AG09309 (cell line): ENCODE measurements around the gene GPR15.

Experiments
- DNase-seq: peaks from one replicate; pipeline ENCODE4 v3.0.0-alpha.2; 2010; ENCODE audit warnings: low read depth
- H3K4me3 ChIP-seq: 2 replicates; pipeline ENCODE4 v1.5.1; 2011; ENCODE audit warnings: mild to moderate bottlenecking, low read depth, low read length, moderate library complexity; ENCODE audit not compliant: control insufficient read depth
- TF ChIP-seq, protein P1 (sequence below): IDR thresholded peaks from 2 replicates; pipeline ENCODE4 v1.5.1; 2011; ENCODE audit warnings: mild to moderate bottlenecking, low read depth, low read length, inconsistent platforms; ENCODE audit not compliant: insufficient read depth, control insufficient read depth; ENCODE audit errors: missing control alignments

GPR15 gene

DNA sequence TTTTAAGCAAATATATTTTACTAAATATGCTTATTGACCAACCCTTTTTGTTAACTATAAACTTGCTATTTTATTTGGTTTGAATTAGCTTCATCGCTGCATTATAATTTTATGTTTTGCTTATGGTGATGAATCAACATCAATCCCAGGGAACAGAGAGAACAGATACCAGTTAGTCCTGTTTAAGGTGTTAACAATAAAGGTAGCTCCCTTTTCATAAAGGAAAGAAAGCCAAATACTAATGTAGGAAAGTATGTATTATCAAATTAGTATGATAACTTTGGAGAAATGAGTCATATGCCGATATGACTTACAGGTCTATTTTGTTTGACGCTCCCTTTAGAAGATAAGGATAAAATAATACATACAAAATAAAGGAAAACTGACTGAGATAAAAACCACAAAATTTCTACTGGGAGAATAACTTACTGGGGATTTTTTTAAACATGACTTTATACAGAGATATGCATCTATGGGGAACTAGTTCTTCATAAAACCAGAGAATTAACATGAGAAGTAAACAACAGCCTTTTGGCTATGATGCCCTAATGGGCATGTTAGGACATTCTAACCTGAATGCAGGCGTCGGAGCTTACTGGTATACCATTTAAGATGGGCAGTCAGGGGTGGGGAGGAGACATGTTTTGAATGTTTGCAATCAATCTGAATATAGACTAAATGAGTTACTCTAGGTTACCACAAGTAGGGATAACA, 29.8 kb upstream of the GPR15 start:
- H3K4me3 ChIP-seq: no peak overlapping the region
- no peak for DNase-seq
- TF ChIP-seq, protein P1, sequence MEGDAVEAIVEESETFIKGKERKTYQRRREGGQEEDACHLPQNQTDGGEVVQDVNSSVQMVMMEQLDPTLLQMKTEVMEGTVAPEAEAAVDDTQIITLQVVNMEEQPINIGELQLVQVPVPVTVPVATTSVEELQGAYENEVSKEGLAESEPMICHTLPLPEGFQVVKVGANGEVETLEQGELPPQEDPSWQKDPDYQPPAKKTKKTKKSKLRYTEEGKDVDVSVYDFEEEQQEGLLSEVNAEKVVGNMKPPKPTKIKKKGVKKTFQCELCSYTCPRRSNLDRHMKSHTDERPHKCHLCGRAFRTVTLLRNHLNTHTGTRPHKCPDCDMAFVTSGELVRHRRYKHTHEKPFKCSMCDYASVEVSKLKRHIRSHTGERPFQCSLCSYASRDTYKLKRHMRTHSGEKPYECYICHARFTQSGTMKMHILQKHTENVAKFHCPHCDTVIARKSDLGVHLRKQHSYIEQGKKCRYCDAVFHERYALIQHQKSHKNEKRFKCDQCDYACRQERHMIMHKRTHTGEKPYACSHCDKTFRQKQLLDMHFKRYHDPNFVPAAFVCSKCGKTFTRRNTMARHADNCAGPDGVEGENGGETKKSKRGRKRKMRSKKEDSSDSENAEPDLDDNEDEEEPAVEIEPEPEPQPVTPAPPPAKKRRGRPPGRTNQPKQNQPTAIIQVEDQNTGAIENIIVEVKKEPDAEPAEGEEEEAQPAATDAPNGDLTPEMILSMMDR: no peak

DNA sequence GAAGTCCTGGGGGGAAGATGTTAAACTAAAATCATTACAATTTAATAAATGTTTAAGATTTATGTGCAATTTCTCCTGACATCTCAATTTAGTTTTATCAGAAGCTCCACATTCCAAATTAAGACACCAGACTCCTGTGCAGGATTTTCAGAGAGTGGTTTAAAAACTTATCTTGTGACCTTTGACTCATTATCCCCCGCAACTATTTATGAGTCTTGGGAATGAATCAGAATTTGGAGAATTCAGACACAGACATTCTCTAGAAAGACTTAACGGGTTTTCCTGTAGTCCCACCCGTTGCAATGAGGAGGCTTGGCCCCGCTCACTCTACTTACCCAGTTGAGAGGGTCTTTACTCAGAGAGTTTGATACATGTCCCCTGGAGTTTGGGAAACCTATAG, 27.2 kb upstream of the GPR15 start:
- TF ChIP-seq, protein P1: no peak
- no peak for DNase-seq
- no peak overlapping the region for H3K4me3 ChIP-seq

DNA sequence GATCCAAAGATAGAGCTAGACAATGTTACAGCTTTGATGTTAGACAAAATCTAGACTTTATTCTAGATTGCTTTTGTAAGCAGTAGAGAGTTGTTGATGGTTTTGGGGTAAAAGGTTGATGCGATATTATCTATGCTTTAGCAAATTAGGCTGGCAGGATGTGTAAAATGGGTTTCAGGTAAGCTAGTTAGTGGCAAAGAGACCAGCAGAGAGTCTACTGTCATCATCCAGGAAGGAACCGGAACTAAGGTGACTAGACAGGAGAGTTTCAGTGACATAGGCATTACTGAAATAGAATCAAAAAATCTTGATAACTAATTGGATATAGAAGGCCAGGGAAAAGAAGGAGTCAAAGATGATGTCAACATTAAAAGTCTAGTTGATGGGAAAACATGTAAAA, 23.2 kb upstream of the GPR15 start:
- H3K4me3 ChIP-seq: no peak overlapping the region
- no peak for DNase-seq
- TF ChIP-seq, protein P1: no peak

DNA sequence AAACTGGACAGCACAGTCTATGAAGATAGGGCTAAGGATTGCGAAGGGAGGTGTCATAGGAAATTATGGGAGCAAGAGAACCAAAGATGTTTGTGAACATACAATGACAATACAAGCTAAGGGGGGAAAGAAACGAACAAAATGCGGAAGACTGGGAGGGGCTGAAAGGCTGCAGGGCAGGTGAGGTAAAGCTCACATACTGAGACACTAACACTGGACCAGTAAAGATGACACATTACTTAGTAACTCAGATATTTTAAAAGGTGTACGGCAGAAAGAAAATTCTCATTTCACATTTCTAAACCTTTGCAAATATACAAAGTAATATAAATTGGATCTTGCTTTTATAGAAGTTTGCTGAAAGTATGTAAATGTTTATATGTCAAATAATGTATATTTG, 19.2 kb upstream of the GPR15 start:
- TF ChIP-seq, protein P1: no peak
- DNase-seq: no peak
- H3K4me3 ChIP-seq: no peak overlapping the region

DNA sequence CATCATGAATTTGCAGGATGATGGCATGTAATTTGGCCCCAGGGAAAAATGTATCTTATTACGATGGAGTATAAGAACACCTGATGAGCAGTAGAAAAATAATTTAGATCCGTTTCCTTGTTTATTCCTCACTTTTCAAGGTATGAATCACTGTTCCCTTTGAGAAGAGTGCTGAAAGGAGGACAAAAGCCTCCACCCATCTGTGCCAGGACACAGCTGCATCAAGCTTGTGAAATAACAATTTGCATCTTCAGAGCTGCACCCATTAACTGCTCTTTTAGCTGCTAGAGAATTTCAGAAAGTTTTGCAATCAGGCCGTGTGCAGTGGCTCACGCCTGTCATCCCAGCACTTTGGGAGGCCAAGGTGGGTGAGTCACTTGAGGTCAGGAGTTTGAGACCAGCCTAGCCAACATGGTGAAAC, 18.7 kb upstream of the GPR15 start:
- peak; percentile 14 for DNase-seq

DNA sequence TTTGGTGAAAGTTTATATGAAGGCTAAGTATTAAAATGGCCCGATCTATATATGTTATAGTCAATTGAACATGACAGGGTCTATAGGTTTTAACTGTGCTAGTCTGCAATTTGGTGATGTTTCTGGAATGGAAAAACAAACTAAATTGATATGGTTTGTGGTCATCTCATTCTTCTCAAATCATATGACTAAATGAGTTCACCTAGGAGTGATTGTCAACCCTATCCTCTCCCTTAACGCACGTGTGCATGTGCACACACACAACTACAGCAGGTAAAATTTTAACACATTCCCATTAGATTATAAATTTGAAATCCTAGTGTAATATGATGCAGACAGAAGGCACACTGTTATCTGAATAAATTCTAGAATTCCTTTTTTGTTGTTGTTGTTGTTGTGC, 18.0 kb upstream of the GPR15 start:
- TF ChIP-seq, protein P1: no peak
- DNase-seq: no peak
- H3K4me3 ChIP-seq: no peak overlapping the region

More for the DNA sequence above, 18.7 kb upstream of the GPR15 start:
- TF ChIP-seq, protein P1: no peak
- no peak overlapping the region for H3K4me3 ChIP-seq
